Femur (tissue), 1 donor: Measurements from ENCODE around the gene B3GNT9.
"Not testable (repeated sequence)": the region's sequence is repeated elsewhere in the genome, so short reads cannot be mapped to it uniquely, and the experiment has no call there.

ENCODE experiments used
- DNase-seq: peaks from one replicate; pipeline ENCODE4 v3.0.0-alpha.2; 2017

Gene B3GNT9

DNA sequence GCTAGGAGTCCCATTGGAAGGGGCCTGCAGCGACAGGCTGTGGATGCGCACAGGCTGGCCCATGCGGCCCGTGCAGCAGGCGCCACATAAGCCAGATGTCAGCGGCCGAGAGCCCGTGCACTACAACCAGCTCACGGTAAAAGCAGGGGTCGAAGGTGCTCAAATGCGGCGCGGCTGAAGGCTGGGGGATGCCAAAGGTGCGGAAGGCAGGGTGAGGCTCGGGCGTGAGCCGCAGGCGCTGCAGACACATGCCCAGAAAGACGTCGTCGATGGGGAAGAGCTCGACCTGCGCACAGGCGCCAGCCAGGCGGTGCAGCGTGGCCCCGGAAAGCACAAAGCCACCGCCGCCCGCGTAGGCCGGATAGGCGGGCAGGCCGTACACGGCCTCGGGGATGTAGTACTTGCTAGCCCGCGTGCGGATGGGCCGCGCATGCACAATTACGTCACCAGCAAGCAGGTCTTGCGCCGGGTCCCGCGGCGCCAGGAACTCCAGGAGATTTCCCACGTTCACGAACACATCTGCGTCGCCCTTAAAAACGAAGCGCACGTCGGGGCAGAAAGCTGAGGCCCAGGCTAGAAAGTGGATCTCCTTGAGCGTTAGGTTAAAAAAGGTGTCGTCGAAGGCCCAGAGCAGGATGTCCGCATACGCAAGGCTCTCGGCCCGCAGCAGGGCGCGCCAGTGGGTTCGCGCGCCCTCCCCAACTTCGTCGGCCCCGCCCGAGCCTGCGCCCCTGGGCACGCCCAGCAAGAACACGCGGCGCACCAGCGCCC, 1.3 kb downstream of the B3GNT9 start:
- peak; percentile 36 for DNase-seq

GRCh38 chr16:67148656-67149275, 2.0 kb downstream of the B3GNT9 start:
- no peak for DNase-seq

DNA sequence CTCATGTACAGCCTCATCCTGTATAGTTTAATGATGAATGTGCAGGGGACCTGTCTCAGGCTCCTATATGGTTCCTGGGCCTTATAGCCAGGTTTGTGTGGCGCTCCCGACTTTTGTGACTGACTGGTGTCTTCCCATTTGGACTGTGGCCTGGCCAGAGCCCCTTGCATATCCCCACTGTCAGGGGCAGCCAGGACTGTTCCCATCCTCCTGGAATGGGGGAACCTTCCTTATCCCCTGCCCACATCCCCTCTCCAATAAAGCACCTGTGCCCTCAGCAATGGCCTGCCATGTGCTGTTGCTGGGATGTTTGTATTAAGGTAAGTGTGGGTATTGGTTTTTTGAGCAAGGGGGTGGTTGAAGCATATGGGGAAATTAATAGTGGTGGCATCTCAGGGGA, 2.6 kb downstream of the B3GNT9 start:
- DNase-seq = no peak

DNA sequence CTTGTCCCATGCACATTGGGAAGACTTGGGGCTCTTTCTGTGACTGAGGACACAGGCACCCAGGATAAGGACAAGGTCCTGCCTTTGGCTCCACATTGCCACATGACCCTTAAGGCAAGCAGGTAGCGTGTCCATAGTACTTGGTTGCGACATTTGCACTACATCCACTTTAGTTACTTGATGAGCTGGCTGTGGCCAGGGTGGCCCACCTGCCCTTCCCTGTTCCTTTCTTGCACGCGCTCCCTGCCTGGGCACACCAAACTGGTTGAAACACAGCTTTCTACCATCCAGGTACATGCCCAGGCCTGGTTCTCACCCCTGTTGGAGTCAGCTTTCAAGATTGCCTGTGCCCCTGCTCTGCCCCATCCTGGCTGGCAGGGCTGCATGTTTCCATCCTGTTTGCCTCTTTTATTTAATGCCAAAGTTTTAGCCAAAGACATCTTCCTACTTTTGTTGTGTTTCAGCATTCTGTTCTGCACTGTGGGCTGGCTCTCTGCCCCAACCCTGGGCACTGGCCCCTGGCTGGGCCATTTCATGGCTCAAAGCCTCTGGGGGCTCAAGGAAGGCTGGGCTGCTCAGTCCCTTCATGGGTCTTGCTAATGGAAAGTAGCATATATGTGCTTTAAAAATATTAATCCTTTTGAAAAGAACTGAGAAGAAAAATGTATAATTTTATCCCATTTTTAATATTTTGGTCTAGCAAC, 3.2 kb downstream of the B3GNT9 start:
- DNase-seq = no peak

GRCh38 chr16:67146523-67147357, 4.1 kb downstream of the B3GNT9 start:
- no peak for DNase-seq

DNA sequence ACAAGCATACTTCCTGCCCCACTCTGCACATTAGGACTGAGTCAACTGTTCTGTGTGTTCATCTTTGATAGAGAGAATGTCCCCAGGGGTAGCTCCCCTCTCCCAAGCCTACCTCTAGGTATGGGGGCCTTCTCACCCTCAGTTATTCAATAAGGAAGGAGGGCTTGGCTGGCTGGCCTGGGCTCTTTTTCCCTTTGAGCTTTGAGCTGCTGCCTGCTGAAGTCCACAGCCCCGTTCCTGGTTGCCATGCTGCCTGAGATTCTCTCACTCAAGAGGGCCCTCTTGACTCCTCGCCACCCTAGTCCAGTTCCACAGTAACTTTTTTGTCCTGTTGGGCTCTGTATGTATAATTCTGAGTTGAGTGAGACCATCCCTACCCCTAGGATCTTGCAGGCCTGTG, 5.1 kb downstream of the B3GNT9 start:
- DNase-seq = no peak

- DNase-seq = no peak
Observed at GRCh38 chr16:67144943-67145342, 5.9 kb downstream of the B3GNT9 start.

DNA sequence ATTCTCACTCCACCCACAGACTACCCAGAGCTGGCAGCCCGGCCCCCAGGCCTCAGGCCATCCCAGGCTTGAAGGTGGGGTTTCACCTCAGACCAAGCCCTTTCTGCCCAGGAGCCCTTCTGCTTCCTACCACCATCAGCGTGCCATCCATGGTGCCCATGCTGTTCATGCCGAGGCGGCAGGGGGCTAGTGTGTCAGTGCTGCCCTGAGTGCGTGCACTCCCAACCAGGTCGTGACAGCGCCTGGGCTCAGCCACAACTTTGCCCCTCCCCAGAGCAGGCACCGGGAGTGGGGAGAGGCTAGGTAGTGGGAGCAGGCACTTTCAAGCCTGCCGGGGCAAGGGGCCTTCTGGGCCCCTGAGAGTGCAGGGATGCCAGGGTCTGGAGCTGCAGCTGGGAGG, 8.5 kb downstream of the B3GNT9 start:
- no peak for DNase-seq

DNA sequence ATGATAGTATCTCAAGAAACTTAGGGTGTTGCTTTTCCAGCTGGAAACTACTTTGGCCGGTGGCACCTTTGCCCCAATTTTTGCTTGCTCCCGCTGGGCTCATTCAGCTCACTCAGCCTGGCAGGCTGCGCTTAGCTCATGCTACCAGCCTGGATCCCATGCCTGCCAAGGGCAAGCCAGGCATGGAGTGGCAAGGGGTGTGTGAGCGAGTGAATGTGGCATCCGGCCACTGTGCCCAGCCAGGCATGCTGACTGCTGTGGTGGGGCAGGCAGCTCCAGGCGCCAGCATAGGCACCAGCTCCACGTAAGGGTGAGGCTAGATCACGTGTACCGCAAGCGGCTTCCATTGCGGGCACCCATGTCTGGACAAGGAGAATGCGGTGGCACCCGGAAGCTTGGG, 9.4 kb downstream of the B3GNT9 start:
- DNase-seq = no peak

DNA sequence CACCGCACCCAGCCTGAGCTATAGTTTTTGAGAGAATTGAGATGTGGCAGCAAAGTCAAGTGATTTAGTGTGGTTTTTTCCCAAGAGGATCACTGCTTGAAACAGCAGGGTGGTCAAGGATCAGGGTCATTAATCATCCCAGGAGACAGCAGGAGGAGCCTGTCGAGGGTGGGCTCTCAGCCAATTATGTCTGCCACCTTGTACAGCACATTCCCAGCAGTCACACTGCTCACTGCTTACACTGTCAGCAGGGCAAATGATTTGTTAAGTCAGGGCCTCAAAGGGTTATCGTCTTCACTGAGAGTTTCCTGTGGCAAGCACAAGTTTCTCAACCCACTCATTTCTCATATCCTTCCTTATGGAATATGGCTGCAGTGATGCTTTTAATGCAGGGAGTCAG, 13.2 kb downstream of the B3GNT9 start:
- no peak for DNase-seq

- no peak for DNase-seq
Observed at GRCh38 chr16:67129422-67129821, 21.4 kb downstream of the B3GNT9 start.

DNA sequence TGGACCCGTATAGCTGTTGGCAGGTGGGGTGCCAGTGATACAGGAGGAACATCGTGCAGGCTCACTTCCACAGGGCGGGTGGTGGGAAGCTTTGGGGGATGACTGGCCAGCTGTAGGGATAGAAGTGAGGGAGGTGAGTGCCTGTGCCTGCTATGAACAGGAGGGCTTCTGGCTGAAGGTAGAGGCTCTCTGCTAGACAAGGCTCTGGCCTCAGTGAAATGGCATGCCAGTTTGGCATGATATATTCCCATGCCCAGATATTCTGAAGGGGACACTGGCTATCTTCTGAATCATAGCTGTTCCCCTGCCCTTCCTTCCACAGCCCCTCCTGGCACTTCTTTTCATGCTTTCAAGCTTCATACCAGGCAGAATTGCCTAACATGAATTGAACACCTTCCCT, 21.9 kb downstream of the B3GNT9 start:
- DNase-seq = no peak

DNA sequence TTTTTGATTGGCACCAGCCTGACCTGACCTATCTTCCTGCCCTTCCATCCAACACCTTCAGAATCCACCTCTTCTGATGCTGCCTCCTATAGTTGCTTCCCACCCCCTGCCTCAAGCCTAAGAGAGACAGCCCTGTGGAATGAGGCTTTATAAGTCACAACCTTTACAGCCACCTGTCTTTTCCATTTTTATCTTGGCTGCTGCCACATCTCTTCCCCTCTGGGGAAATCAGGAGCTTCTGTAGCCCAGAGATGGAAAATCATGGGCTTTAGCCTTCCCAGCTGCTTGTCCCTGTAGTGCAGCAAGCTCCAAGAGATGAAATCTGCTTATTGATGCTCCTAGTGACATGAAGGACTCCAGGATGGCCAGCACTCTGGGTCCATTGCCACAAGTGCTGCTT, 22.4 kb downstream of the B3GNT9 start:
- DNase-seq = no peak

DNA sequence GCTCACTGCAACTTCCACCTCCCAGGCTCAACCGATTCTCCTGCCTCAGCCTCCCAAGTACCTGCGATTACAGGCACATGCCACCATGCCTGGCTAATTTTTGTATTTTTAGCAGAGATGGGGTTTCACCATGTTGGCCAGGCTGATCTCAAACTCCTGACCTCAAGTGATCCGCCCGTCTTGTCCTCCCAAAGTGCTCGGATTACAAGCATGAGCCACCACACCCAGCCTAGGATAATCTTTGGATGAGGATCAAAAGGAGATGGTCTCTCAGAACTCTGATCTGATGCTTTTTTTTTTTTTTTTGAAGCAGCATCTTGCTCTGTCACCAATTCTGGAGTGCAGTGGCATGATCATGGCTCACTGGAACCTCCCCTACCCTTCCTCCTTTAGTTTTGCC, 28.0 kb downstream of the B3GNT9 start:
- DNase-seq = not testable (repeated sequence)

GRCh38 chr16:67120025-67120424, 30.8 kb downstream of the B3GNT9 start:
- no peak for DNase-seq

- DNase-seq = no peak
Observed at GRCh38 chr16:67117716-67118115, 33.1 kb downstream of the B3GNT9 start.

DNA sequence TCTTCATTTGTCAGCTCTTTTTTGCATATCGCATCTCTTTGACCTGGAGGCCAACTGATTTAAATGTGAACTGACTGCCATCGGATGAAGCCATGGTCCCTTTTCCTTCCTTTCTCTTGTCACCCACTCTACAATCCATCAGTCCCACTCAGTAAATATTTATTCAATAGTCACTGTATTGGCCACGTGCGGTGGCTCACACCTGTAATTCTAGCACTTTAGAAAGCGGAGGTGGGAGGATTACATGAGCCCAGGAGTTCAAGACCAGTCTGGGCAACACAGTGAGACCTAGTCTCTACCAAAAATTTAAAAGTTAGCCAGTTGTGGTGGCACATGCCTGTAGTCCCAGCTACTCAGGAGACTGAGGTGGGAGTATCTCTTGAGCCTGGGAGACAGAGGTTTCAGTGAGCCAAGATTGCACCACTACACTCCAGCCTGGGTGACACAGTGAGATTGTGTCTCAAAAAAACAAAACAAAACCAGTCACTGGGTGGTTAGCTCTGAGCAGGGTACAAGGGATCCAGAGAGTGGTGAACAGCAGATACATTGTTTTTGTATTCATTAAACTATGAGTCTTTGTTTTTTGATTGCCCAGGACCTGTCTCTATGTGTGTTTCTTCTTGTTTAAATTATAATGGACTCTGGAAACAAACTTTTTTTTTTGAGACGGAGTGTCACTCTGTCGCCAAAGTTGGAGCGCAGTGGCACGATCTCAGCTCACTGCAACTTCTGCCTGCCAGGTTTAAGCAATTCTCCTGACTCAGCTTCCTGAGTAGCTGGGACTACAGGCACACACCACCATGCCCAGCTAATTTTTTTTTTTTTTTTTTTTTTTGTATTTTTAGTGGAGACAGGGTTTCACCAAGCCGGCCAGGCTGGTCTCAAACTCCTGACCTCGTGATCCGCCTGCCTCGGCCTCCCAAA, 34.1 kb downstream of the B3GNT9 start:
- no peak for DNase-seq

DNA sequence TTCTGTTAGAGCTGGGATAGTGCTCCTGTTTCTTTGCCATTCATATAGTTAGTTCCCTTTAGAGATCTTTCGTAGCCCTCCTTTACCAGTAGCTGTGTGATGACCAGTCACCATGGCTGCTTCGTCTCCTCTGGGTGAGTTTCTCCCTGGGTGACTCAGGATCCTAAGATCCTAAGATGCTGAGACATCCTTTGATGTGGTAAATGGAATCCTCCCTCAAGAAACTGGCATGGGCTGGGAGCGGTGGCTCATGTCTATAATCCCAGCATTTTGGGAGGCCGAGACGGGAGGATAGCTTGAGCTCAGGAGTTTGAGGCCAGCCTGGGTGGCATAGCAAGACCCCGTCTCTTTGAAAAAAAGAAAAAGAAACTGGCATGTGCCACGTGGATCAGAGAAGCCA, 35.2 kb downstream of the B3GNT9 start:
- DNase-seq = no peak

DNA sequence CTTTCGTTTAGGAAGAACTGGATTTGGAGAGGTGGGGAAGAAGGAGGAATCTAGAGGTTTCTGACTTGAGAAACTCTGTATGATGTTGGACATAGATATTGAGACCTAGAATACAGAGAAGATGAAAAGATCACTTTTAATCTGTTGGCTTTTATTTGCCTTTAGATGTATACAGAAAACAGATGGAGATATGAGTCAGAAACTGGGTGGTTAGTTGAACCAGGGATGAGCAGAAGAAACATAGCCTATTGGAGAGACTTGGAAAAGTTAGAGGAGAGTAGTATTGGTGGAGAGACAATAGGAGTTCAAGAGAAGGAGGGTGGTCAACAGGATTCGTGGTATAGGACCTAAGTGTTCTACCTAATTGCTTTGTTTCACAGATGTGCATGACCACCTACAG, 36.0 kb downstream of the B3GNT9 start:
- no peak for DNase-seq

DNA sequence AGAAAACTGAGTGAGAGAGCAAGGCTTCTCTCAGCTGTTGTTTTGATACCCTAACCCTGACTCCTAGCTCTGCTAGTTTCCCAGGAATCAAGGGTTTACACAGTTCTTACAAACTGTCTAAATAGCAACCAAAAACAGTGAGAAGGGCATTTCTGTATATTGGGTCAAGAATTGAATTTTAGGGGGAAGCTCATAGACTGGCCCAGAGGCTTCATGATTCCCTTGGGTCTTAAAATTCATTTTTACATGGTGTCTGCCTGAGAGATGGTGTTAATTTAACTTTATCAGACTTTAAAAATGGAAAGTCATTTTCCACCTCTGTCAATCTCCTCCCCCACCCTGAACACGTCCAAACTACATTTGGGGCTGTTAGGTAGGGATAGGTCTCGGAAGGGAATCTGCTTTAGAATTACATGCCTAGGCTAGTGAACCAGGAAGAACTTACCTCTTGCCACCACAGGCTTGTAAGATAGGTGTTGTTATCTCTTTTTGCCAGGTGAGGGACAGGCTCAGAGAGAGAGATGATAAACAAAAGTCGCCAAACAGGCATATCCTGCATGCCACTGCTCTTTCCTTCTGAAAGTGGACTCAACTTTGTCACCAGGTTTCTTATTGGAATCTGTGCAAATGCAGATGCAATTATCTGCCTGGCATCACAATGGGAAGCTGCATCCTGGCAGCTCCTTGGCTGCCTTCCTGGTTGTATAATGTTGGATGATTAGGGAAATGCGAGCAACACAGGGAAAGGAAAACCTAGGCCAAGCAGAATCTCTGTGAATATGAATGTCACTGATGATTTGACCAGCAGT, 38.0 kb downstream of the B3GNT9 start:
- no peak for DNase-seq

- DNase-seq = no peak
Observed at GRCh38 chr16:67111951-67112444, 38.8 kb downstream of the B3GNT9 start.
